CD14-positive monocyte (primary cell): ENCODE measurements around the gene MAGEL2. TPM values are rescaled to one million over a fixed set of nuclear protein-coding genes. Genes with fewer than 3 reads are reported as not detected.

ENCODE experiments used
- DNase-seq, 3 donors: peaks; one replicate each; pipeline ENCODE4 v3.0.0-alpha.2; 2011 to 2022
- H2AFZ ChIP-seq: 2 replicates; pipeline ENCODE4 v1.6.0; 2012; ENCODE audit warnings: mild to moderate bottlenecking, low read depth, low read length, inconsistent platforms; ENCODE audit not compliant: insufficient read depth, poor library complexity, severe bottlenecking
- H3K27ac ChIP-seq, 2 donors: 1 replicate in 1 of 2; 2 replicates in 1 of 2; pipeline ENCODE4 v1.5.1; 2012 to 2013; ENCODE audit warnings: low read length in 2 of 2, control low read depth in 1 of 2, inconsistent platforms in 1 of 2, low read depth in 1 of 2, mild to moderate bottlenecking in 1 of 2
- H3K27me3 ChIP-seq, 2 donors: one replicate each; pipeline versions ENCODE4 v1.6.0 to v1.6.1; 2011 to 2013; ENCODE audit warnings: low read length in 2 of 2; ENCODE audit not compliant: control insufficient read depth in 2 of 2, insufficient read depth in 2 of 2
- H3K36me3 ChIP-seq, 2 donors: replicated peaks in 1 of 2; 1 replicate in 1 of 2; 2 replicates in 1 of 2; pipeline versions ENCODE4 v1.5.1 to v1.6.1; 2012 to 2013; ENCODE audit warnings: low read length in 2 of 2, control low read depth in 1 of 2, inconsistent platforms in 1 of 2, mild to moderate bottlenecking in 1 of 2; ENCODE audit not compliant: insufficient read depth in 2 of 2, control insufficient read depth in 1 of 2
- H3K4me1 ChIP-seq, 2 donors: 1 replicate in 1 of 2; 2 replicates in 1 of 2; pipeline versions ENCODE4 v1.5.1 to v1.6.1; 2012 to 2013; ENCODE audit warnings: low read length in 2 of 2, control low read depth in 1 of 2, inconsistent platforms in 1 of 2, mild to moderate bottlenecking in 1 of 2, moderate library complexity in 1 of 2; ENCODE audit not compliant: insufficient read depth in 2 of 2, control insufficient read depth in 1 of 2
- H3K4me2 ChIP-seq: replicated peaks from 2 replicates; pipeline ENCODE3; 2012; ENCODE audit warnings: low read length, moderate library complexity, mild to moderate bottlenecking; ENCODE audit not compliant: poor library complexity, severe bottlenecking; ENCODE audit errors: extremely low read depth
- H3K4me3 ChIP-seq, 3 experiments: fragments of 200-600 bp in 1 of 3; sonication (generic) in 1 of 3; replicated peaks in 1 of 3; 1 replicate in 2 of 3; 2 replicates in 1 of 3; pipeline ENCODE4 v1.5.1; 2011 to 2013; ENCODE audit warnings: low read length in 3 of 3, mild to moderate bottlenecking in 3 of 3, control low read depth in 2 of 3, low read depth in 2 of 3, inconsistent platforms in 1 of 3, moderate library complexity in 1 of 3
- H3K79me2 ChIP-seq: 2 replicates; pipeline ENCODE4 v1.6.0; 2012; ENCODE audit warnings: mild to moderate bottlenecking, control low read depth, inconsistent platforms, low read length, moderate library complexity; ENCODE audit not compliant: insufficient read depth
- H3K9ac ChIP-seq: 2 replicates; pipeline ENCODE4 v1.6.0; 2017; ENCODE audit warnings: low read length, mild to moderate bottlenecking; ENCODE audit not compliant: insufficient read depth, poor library complexity, severe bottlenecking
- H3K9me3 ChIP-seq, 2 donors: replicated peaks in 1 of 2; 1 replicate in 1 of 2; 2 replicates in 1 of 2; pipeline versions ENCODE4 v1.5.1 to v1.6.1; 2012 to 2013; ENCODE audit warnings: low read length in 2 of 2, control low read depth in 1 of 2; ENCODE audit not compliant: control insufficient read depth in 1 of 2, insufficient read depth in 1 of 2
- H4K20me1 ChIP-seq: 2 replicates; pipeline ENCODE4 v1.6.0; 2012; ENCODE audit warnings: mild to moderate bottlenecking, low read length, control low read depth, moderate library complexity; ENCODE audit not compliant: insufficient read depth
- H3K27ac Mint-ChIP-seq, 7 donors: one replicate each; pipeline ENCODE4 v1.8.0; 2020; ENCODE audit warnings: mild to moderate bottlenecking in 7 of 7, mixed read lengths in 7 of 7, moderate library complexity in 6 of 7, inconsistent platforms in 2 of 7
- H3K27me3 Mint-ChIP-seq, 3 donors: one replicate each; pipeline ENCODE4 v1.8.0; 2021 to 2022; ENCODE audit warnings: low read depth in 3 of 3, mild to moderate bottlenecking in 3 of 3, mixed read lengths in 3 of 3, moderate library complexity in 3 of 3, inconsistent platforms in 1 of 3
- H3K36me3 Mint-ChIP-seq, 2 donors: one replicate each; pipeline ENCODE4 v1.8.0; 2020; ENCODE audit warnings: mixed read lengths in 2 of 2, inconsistent platforms in 1 of 2, mild to moderate bottlenecking in 1 of 2
- H3K4me1 Mint-ChIP-seq: one replicate; pipeline ENCODE4 v1.8.0; 2020; ENCODE audit warnings: mild to moderate bottlenecking, mixed read lengths
- H3K4me3 Mint-ChIP-seq, 2 donors: one replicate each; pipeline ENCODE4 v1.8.0; 2020; ENCODE audit warnings: mild to moderate bottlenecking in 2 of 2, mixed read lengths in 2 of 2, moderate library complexity in 1 of 2
- H3K9me3 Mint-ChIP-seq, 7 donors: one replicate each; pipeline ENCODE4 v1.8.0; 2020 to 2022; ENCODE audit warnings: mixed read lengths in 7 of 7, mild to moderate bottlenecking in 6 of 7, moderate library complexity in 6 of 7, inconsistent platforms in 2 of 7
- CTCF ChIP-seq: fragments of 200-600 bp; IDR thresholded peaks from one replicate; pipeline ENCODE4 v1.8.0; 2022; ENCODE audit warnings: antibody characterized with exemption, mild to moderate bottlenecking
- WGBS: methylation state at CpG from one replicate; pipeline ENCODE4 v1.1.5; 2013; ENCODE audit warnings: missing lambda C conversion rate; ENCODE audit not compliant: insufficient coverage; 5-methylcytosine and 5-hydroxymethylcytosine counted together
- intact Hi-C, 2 donors: fragments of 100-400 bp; cut with micrococcal nuclease; formaldehyde crosslinking; loops; one replicate each; pipeline versions ENCODE4 v1.15.0 to v1.15.1; 2023
- polyA plus RNA-seq, 3 donors: library from polyadenylated mRNA; depleted of rRNA in 1 of 3; unstranded in 2 of 3; stranded (reverse) in 1 of 3; fragments of 300-500 nt in 2 of 3; fragments of >200 nt in 1 of 3; fragmentation: Illumina TruSeq in 2 of 3; gene quantifications; 1 replicate in 2 of 3; 2 replicates in 1 of 3; pipeline ENCODE4 v1.2.3, GENCODE V29; 2012 to 2021

Gene MAGEL2
- polyA plus RNA-seq, 3 donors, result not detected

GRCh38 chr15:23694592-23694991, 46.9 kb upstream of the MAGEL2 start:
- peaks cover 9 to 13% of the 10 kb centered on the region in 2 donors for H3K9me3 ChIP-seq
- H3K4me3 ChIP-seq, result no peak overlapping the region
- H3K27me3 Mint-ChIP-seq, result no peaks in the 10 kb centered on the region
- no peaks in the 10 kb centered on the region for H3K4me1 ChIP-seq
- no peak for TF ChIP-seq CTCF
- no peak overlapping the region for H3K27ac Mint-ChIP-seq
- H3K4me2 ChIP-seq, result no peak overlapping the region
- no peak overlapping the region for H2AFZ ChIP-seq
- no CpG with 5 or more reads among the region's 1 CpG for WGBS
- no peaks in the 10 kb centered on the region for H4K20me1 ChIP-seq
- no peak overlapping the region for H3K27ac ChIP-seq
- no peaks in the 10 kb centered on the region for H3K4me1 Mint-ChIP-seq
- DNase-seq, result no peak
- H3K9me3 Mint-ChIP-seq, result peaks cover 8 to 34% (median 11%) of the 10 kb centered on the region in 7 donors
- no peak overlapping the region for H3K4me3 Mint-ChIP-seq
- intact Hi-C loops, result no loop called here
- no peak overlapping the region for H3K9ac ChIP-seq
- no peaks in the 10 kb centered on the region for H3K27me3 ChIP-seq
- no peaks in the 10 kb centered on the region for H3K36me3 ChIP-seq
- H3K79me2 ChIP-seq, result no peaks in the 10 kb centered on the region
- H3K36me3 Mint-ChIP-seq, result no peaks in the 10 kb centered on the region

- Histone ChIP-seq H3K9me3 (peaks cover 16 to 24% of the 10 kb centered on the region in 2 donors), H2AFZ (no peak overlapping the region), H4K20me1 (no peaks in the 10 kb centered on the region), H3K79me2 (no peaks in the 10 kb centered on the region), H3K9ac (no peak overlapping the region), H3K27me3 (no peaks in the 10 kb centered on the region), H3K36me3 (no peaks in the 10 kb centered on the region), H3K4me1 (peaks cover 0 to 5% of the 10 kb centered on the region in 2 donors), H3K4me2 (no peak overlapping the region), H3K27ac (no peak overlapping the region), H3K4me3 (no peak overlapping the region)
- no peak overlapping the region for H3K27ac Mint-ChIP-seq
- WGBS, result 62% methylated on average over 5 of the region's 5 CpGs
- DNase-seq, result no peak
- H3K4me1 Mint-ChIP-seq, result no peaks in the 10 kb centered on the region
- peaks cover 2 to 8% (median 3%) of the 10 kb centered on the region in 3 donors for H3K27me3 Mint-ChIP-seq
- no peak for TF ChIP-seq CTCF
- H3K9me3 Mint-ChIP-seq, result peaks cover 6 to 51% (median 21%) of the 10 kb centered on the region in 7 donors
- H3K4me3 Mint-ChIP-seq, result no peak overlapping the region
- intact Hi-C loops, result no loop called here
- H3K36me3 Mint-ChIP-seq, result no peaks in the 10 kb centered on the region
These were observed 42.8 kb upstream of the MAGEL2 start for GRCh38 chr15:23690450-23690852.
